Ishikawa (cell line): ENCODE measurements around the gene THBS2.

Experiments used
- EP300 ChIP-seq: IDR thresholded peaks from 2 replicates; pipeline ENCODE4 v1.6.1; 2012; ENCODE audit warnings: borderline replicate concordance
- TAF1 ChIP-seq: IDR thresholded peaks from 2 replicates; pipeline ENCODE4 v1.6.1; 2012; ENCODE audit warnings: low read depth, mild to moderate bottlenecking
- TF ChIP-seq, protein P1 (sequence below): IDR thresholded peaks from 2 replicates; pipeline ENCODE4 v1.6.1; 2012; ENCODE audit warnings: low read depth, mild to moderate bottlenecking

DNA sequence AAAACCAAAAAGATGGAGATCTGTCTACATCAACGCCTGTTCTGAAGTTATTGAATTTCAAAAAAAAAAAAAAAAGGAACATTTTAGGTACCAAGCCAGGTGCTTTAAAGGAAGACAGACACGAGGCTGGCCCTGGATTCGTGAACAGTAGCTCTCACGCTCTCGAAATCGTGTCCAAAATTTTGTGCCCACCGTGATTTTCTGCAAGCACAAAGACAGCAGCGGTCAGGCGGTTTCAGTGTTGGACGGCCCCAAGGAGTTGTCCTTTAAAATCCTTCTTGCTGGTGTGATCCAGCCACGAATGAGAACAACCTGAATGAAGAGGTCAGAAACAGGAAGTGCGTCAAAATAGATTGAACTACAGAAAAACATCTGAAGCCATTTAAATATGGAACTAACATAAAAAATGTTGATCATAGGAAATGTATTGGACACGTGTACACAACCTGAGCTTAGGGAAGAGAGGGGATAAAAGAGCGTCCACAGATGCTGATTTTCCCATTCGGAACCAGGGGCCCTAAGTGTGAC is 78.2 kb downstream of the THBS2 start:
- no peak for TF ChIP-seq TAF1
- TF ChIP-seq, protein P1, sequence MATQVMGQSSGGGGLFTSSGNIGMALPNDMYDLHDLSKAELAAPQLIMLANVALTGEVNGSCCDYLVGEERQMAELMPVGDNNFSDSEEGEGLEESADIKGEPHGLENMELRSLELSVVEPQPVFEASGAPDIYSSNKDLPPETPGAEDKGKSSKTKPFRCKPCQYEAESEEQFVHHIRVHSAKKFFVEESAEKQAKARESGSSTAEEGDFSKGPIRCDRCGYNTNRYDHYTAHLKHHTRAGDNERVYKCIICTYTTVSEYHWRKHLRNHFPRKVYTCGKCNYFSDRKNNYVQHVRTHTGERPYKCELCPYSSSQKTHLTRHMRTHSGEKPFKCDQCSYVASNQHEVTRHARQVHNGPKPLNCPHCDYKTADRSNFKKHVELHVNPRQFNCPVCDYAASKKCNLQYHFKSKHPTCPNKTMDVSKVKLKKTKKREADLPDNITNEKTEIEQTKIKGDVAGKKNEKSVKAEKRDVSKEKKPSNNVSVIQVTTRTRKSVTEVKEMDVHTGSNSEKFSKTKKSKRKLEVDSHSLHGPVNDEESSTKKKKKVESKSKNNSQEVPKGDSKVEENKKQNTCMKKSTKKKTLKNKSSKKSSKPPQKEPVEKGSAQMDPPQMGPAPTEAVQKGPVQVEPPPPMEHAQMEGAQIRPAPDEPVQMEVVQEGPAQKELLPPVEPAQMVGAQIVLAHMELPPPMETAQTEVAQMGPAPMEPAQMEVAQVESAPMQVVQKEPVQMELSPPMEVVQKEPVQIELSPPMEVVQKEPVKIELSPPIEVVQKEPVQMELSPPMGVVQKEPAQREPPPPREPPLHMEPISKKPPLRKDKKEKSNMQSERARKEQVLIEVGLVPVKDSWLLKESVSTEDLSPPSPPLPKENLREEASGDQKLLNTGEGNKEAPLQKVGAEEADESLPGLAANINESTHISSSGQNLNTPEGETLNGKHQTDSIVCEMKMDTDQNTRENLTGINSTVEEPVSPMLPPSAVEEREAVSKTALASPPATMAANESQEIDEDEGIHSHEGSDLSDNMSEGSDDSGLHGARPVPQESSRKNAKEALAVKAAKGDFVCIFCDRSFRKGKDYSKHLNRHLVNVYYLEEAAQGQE = no peak
- TF ChIP-seq EP300 = no peak
